Left ventricle myocardium inferior (tissue), 1 donor: ENCODE results near the gene RNASE12. TPM values are rescaled to one million over a fixed set of nuclear protein-coding genes. Genes with fewer than 3 reads are reported as not detected.

Source experiments
- DNase-seq: peaks from one replicate; pipeline ENCODE4 v3.0.0-alpha.2; 2020
- H3K27ac ChIP-seq: fragments of 200-600 bp; replicated peaks from 2 replicates; pipeline ENCODE4 v1.8.0; 2021
- H3K27me3 ChIP-seq: fragments of 200-600 bp; 2 replicates; pipeline ENCODE4 v1.8.0; 2021; ENCODE audit warnings: low read depth
- H3K36me3 ChIP-seq: fragments of 200-600 bp; 2 replicates; pipeline ENCODE4 v1.8.0; 2021
- H3K4me1 ChIP-seq: fragments of 200-600 bp; 2 replicates; pipeline ENCODE4 v1.8.0; 2021
- H3K4me3 ChIP-seq: fragments of 200-600 bp; 2 replicates; pipeline ENCODE4 v1.8.0; 2021; ENCODE audit warnings: mild to moderate bottlenecking, moderate library complexity
- H3K9me3 ChIP-seq: fragments of 200-600 bp; replicated peaks from 2 replicates; pipeline ENCODE4 v1.8.0; 2021
- intact Hi-C: fragments of 100-400 bp; cut with micrococcal nuclease; formaldehyde crosslinking; loops from one replicate; pipeline ENCODE4 v1.11.0; 2022
- long read RNA-seq: library from polyadenylated mRNA; unstranded; transcript quantifications from one replicate; pipeline ENCODE4 v2.0.0, GENCODE V29; 2021
- total RNA-seq: library from RNA; stranded (reverse); fragmentation: NEBNext Ultra II Directional; extraction: Animal tissue kit (Norgen Biotek cat#: 25700); gene quantifications from one replicate; pipeline ENCODE4 v1.2.1, GENCODE V29; 2021
- TF ChIP-seq, protein P1 (sequence below): fragments of 200-600 bp; IDR thresholded peaks from 2 replicates; pipeline ENCODE4 v1.8.0; 2021; ENCODE audit warnings: antibody characterized with exemption, mild to moderate bottlenecking, borderline replicate concordance
- donor health status: DM: no; HTN: yes; CAD: no; lungs with severe emphysema.

Gene RNASE12
- not detected for total RNA-seq
- long read RNA-seq: 0 reads

- TF ChIP-seq, protein P1, sequence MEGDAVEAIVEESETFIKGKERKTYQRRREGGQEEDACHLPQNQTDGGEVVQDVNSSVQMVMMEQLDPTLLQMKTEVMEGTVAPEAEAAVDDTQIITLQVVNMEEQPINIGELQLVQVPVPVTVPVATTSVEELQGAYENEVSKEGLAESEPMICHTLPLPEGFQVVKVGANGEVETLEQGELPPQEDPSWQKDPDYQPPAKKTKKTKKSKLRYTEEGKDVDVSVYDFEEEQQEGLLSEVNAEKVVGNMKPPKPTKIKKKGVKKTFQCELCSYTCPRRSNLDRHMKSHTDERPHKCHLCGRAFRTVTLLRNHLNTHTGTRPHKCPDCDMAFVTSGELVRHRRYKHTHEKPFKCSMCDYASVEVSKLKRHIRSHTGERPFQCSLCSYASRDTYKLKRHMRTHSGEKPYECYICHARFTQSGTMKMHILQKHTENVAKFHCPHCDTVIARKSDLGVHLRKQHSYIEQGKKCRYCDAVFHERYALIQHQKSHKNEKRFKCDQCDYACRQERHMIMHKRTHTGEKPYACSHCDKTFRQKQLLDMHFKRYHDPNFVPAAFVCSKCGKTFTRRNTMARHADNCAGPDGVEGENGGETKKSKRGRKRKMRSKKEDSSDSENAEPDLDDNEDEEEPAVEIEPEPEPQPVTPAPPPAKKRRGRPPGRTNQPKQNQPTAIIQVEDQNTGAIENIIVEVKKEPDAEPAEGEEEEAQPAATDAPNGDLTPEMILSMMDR: no peak
- peaks cover 8% of the 10 kb centered on the region for H3K27me3 ChIP-seq
- intact Hi-C loops: no loop called here
Measured at GRCh38 chr14:20591235-20591634, at the start of gene RNASE12. Gene RNASE12, minus strand, starts transcription at chr14:20591376. Its CDS starts 653 bp downstream, at chr14:20590723.

GRCh38 chr14:20632831-20633691 lies 41.9 kb upstream of the RNASE12 start:
- no peak for DNase-seq
- Histone ChIP-seq H3K4me3 (peak overlapping the region; percentile 54), H3K4me1 (peaks cover 31% of the 10 kb centered on the region), H3K27me3 (peaks cover 65% of the 10 kb centered on the region), H3K9me3 (no peaks in the 10 kb centered on the region), H3K36me3 (no peaks in the 10 kb centered on the region), H3K27ac (no peak overlapping the region)
- TF ChIP-seq, protein P1: no peak
- intact Hi-C loops: no loop called here

More at GRCh38 chr14:20591235-20591634, at the start of gene RNASE12:
- Histone ChIP-seq H3K36me3 (no peaks in the 10 kb centered on the region), H3K27ac (no peak within 1 kb of the TSS), H3K9me3 (no peaks in the 10 kb centered on the region), H3K4me1 (no peaks in the 10 kb centered on the region), H3K4me3 (no peak within 1 kb of the TSS)
- no peak for DNase-seq

DNA sequence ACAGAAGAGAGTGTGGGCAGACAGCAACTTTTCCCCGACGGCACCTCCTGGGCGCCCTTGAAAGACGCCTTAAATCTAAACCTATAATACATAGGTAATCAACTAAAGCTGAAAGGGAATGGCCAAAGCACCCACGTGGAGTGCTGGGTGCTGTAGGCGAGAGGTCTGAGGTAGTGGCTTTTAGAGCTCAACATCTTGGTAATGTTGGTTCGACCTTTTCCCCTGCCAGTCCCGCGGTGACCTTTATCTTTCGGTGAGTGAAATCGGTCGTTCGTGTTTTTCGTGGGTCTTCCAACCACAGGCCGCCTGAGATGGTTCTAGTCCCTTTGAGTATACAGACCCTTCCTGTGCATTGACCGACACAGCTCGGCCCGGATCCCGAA lies 41.3 kb upstream of the RNASE12 start:
- no peak for DNase-seq
- Histone ChIP-seq H3K4me1 (peaks cover 31% of the 10 kb centered on the region), H3K9me3 (no peaks in the 10 kb centered on the region), H3K36me3 (no peaks in the 10 kb centered on the region), H3K27me3 (peaks cover 59% of the 10 kb centered on the region), H3K27ac (no peak overlapping the region), H3K4me3 (peak overlapping the region; percentile 54)
- TF ChIP-seq, protein P1: no peak
- intact Hi-C loops: no loop called here

DNA sequence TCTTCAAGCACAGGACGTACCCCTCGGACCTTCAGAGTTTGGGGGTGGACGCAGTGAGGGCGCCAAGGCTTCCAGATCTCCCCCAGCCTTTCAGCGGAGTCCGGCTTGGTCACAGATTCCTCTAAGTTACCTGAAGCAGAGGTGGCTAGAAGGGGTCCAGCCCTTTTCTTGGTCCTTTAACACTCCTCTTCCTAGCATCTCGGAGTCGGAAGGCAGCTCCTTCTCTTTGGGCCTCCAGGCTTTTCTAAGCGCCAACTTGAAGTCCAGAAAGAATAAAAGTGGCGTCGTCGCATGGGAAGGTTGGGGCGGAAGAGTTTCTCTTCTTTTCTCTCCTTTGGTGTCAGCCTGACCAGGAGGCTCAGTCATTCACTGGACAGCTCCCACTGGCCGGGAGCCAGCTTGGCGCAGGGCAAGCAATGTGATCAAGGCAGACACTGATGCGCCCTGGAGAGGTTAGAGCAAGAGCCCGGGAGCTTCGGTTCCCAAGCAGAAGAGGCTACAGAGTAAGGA lies 40.8 kb upstream of the RNASE12 start:
- TF ChIP-seq, protein P1: no peak
- peak; percentile 71 for DNase-seq
- intact Hi-C loops: no loop called here
- Histone ChIP-seq H3K36me3 (no peaks in the 10 kb centered on the region), H3K27me3 (peaks cover 54% of the 10 kb centered on the region), H3K4me3 (peak overlapping the region; percentile 54), H3K9me3 (no peaks in the 10 kb centered on the region), H3K4me1 (peaks cover 31% of the 10 kb centered on the region), H3K27ac (no peak overlapping the region)

DNA sequence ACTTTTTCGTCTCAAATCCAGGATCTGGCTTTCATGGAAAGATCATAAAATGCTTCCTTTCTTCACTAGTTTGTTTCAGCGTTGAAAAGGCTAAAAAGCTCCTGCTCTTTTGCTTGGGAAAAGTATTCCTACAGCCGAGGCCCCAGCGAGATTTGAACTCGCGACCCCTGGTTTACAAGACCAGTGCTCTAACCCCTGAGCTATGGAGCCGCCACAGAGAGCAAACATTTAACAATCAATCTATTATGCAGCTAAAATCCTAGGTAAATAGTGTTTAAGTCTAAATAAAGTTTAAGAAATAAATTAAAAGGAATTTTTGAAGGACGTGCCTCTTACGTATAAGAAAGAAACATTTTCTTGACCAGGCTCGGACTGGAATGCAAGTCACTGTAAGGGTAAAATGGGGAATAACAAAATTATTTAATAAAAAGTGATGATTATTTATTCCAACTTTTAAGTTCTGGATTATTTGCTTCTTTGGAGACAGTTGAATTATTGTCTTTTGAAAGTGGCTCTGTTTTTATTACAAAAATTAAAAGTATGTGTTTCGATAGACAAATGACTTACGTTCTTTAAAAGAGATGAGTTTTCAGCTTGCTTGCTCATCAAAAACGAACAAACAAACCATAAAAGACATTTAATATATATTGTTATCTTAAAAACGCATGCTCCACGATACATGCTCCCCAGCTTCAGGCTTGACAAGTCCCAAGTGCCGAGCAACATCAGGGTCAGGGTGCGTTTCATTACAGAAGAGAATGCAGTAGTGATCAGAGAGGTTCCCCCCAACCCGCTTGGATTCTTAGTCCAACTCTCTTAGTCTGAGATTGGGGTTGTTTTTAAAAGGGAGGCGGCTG lies 40.1 kb upstream of the RNASE12 start:
- no peaks in the 10 kb centered on the region for H3K36me3 ChIP-seq
- no peaks in the 10 kb centered on the region for H3K9me3 ChIP-seq
- peaks cover 37% of the 10 kb centered on the region for H3K4me1 ChIP-seq
- intact Hi-C loops: no loop called here
- H3K4me3 ChIP-seq: peak overlapping the region; percentile 54
- no peak for DNase-seq
- H3K27ac ChIP-seq: no peak overlapping the region
- peaks cover 47% of the 10 kb centered on the region for H3K27me3 ChIP-seq
- TF ChIP-seq, protein P1: no peak
